Neural crest cell (in vitro differentiated cells): ENCODE results near the gene TALDO1. TPM values are rescaled to one million over a fixed set of nuclear protein-coding genes. Genes with fewer than 3 reads are reported as not detected.

ENCODE experiments used
- DNase-seq: peaks from one replicate; pipeline ENCODE4 v3.0.0; 2021; ENCODE audit warnings: low read depth, mixed read lengths, low spot score
- H3K27ac Mint-ChIP-seq: one replicate; pipeline ENCODE4 v1.8.0; 2021; ENCODE audit warnings: mild to moderate bottlenecking, mixed read lengths; ENCODE audit not compliant: unreplicated experiment
- H3K27me3 Mint-ChIP-seq: 2 replicates; pipeline ENCODE4 v1.8.0; 2021; ENCODE audit warnings: low read depth, mild to moderate bottlenecking, mixed read lengths
- H3K36me3 Mint-ChIP-seq: 2 replicates; pipeline ENCODE4 v1.8.0; 2021; ENCODE audit warnings: low read depth, mild to moderate bottlenecking, mixed read lengths
- H3K4me1 Mint-ChIP-seq: 2 replicates; pipeline ENCODE4 v1.8.0; 2021; ENCODE audit warnings: mixed read lengths
- H3K4me3 Mint-ChIP-seq: one replicate; pipeline ENCODE4 v1.8.0; 2021; ENCODE audit warnings: mild to moderate bottlenecking, mixed read lengths
- H3K9me3 Mint-ChIP-seq: 2 replicates; pipeline ENCODE4 v1.8.0; 2021; ENCODE audit warnings: mixed read lengths
- total RNA-seq: library from RNA; stranded (reverse); gene quantifications from 2 replicates; pipeline ENCODE4 v1.2.1, GENCODE V29; 2021
- TF ChIP-seq, protein P1 (sequence below): fragments of 200-600 bp; sonication (generic); conservative IDR thresholded peaks from 2 replicates; pipeline ENCODE4 v1.5.0; 2021; ENCODE audit warnings: antibody characterized with exemption, mild to moderate bottlenecking

TALDO1 gene
- total RNA-seq, 1 donor from 2014 or later, result 154 TPM

GRCh38 chr11:724778-725386, 22.4 kb upstream of the TALDO1 start:
- Mint-ChIP-seq H3K9me3 (no peaks in the 10 kb centered on the region), H3K36me3 (no peaks in the 10 kb centered on the region), H3K27ac (no peak overlapping the region), H3K4me3 (no peak overlapping the region), H3K4me1 (peaks cover 6% of the 10 kb centered on the region), H3K27me3 (peaks cover 64% of the 10 kb centered on the region)
- no peak for DNase-seq
- TF ChIP-seq, protein P1, sequence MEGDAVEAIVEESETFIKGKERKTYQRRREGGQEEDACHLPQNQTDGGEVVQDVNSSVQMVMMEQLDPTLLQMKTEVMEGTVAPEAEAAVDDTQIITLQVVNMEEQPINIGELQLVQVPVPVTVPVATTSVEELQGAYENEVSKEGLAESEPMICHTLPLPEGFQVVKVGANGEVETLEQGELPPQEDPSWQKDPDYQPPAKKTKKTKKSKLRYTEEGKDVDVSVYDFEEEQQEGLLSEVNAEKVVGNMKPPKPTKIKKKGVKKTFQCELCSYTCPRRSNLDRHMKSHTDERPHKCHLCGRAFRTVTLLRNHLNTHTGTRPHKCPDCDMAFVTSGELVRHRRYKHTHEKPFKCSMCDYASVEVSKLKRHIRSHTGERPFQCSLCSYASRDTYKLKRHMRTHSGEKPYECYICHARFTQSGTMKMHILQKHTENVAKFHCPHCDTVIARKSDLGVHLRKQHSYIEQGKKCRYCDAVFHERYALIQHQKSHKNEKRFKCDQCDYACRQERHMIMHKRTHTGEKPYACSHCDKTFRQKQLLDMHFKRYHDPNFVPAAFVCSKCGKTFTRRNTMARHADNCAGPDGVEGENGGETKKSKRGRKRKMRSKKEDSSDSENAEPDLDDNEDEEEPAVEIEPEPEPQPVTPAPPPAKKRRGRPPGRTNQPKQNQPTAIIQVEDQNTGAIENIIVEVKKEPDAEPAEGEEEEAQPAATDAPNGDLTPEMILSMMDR, result no peak

DNA sequence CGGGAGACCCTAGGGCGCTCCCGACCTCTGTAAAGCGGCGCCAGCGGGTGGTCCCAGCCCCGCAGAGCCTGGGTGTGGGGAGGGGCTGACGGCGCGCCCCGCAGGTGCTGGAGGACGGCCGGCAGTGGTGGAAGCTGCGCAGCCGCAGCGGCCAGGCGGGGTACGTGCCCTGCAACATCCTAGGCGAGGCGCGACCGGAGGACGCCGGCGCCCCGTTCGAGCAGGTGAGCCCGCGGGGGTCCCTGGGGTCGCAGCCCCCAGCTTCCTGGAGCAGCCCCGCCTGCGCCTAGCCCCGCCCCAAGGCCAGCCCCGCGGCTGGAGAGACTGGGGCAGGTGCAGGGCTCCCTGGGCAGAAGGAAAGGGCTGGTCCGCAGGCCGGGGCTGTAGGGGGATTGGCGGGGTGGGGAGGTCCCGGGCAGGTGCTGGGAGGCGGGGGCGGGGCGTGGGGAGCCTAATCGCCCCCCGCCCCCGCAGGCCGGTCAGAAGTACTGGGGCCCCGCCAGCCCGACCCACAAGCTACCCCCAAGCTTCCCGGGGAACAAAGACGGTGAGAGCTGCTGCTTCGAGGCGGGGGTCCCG, 21.6 kb upstream of the TALDO1 start:
- Mint-ChIP-seq H3K9me3 (no peaks in the 10 kb centered on the region), H3K36me3 (no peaks in the 10 kb centered on the region), H3K4me3 (no peak overlapping the region)

DNA sequence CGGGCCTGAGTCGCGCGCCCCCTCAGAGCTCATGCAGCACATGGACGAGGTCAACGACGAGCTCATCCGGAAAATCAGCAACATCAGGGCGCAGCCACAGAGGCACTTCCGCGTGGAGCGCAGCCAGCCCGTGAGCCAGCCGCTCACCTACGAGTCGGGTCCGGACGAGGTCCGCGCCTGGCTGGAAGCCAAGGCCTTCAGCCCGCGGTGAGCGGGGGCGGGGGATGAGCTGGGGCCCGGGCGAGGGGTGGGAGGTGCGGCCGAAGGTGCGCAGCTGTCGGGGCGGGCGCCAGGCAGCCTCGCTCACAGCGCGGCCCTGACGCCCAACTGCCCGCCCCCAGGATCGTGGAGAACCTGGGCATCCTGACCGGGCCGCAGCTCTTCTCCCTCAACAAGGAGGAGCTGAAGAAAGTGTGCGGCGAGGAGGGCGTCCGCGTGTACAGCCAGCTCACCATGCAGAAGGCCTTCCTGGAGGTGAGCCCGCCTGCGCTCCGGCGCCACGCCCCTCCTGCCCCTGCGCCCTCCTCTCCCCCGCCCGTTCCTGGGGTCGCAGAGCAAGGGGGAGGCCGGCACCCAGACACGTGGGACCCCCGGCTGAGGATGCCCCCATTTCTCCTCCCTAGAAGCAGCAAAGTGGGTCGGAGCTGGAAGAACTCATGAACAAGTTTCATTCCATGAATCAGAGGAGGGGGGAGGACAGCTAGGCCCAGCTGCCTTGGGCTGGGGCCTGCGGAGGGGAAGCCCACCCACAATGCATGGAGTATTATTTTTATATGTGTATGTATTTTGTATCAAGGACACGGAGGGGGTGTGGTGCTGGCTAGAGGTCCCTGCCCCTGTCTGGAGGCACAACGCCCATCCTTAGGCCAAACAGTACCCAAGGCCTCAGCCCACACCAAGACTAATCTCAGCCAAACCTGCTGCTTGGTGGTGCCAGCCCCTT, 20.7 kb upstream of the TALDO1 start:
- DNase-seq, result no peak
- no peak overlapping the region for H3K27ac Mint-ChIP-seq
- H3K9me3 Mint-ChIP-seq, result no peaks in the 10 kb centered on the region
- peaks cover 8% of the 10 kb centered on the region for H3K4me1 Mint-ChIP-seq
- peaks cover 57% of the 10 kb centered on the region for H3K27me3 Mint-ChIP-seq
- TF ChIP-seq, protein P1, result no peak
- H3K36me3 Mint-ChIP-seq, result no peaks in the 10 kb centered on the region
- H3K4me3 Mint-ChIP-seq, result no peak overlapping the region

More for the DNA sequence above, 21.6 kb upstream of the TALDO1 start:
- Mint-ChIP-seq H3K27me3 (peaks cover 60% of the 10 kb centered on the region), H3K4me1 (peaks cover 8% of the 10 kb centered on the region), H3K27ac (no peak overlapping the region)
- TF ChIP-seq, protein P1, result no peak
- DNase-seq, result no peak

- Mint-ChIP-seq H3K36me3 (no peaks in the 10 kb centered on the region), H3K9me3 (no peaks in the 10 kb centered on the region), H3K4me3 (no peak overlapping the region), H3K27me3 (peaks cover 54% of the 10 kb centered on the region), H3K27ac (no peak overlapping the region), H3K4me1 (peaks cover 8% of the 10 kb centered on the region)
- TF ChIP-seq, protein P1, result no peak
- DNase-seq, result no peak
Observed at GRCh38 chr11:727281-727701, 20.0 kb upstream of the TALDO1 start.

DNA sequence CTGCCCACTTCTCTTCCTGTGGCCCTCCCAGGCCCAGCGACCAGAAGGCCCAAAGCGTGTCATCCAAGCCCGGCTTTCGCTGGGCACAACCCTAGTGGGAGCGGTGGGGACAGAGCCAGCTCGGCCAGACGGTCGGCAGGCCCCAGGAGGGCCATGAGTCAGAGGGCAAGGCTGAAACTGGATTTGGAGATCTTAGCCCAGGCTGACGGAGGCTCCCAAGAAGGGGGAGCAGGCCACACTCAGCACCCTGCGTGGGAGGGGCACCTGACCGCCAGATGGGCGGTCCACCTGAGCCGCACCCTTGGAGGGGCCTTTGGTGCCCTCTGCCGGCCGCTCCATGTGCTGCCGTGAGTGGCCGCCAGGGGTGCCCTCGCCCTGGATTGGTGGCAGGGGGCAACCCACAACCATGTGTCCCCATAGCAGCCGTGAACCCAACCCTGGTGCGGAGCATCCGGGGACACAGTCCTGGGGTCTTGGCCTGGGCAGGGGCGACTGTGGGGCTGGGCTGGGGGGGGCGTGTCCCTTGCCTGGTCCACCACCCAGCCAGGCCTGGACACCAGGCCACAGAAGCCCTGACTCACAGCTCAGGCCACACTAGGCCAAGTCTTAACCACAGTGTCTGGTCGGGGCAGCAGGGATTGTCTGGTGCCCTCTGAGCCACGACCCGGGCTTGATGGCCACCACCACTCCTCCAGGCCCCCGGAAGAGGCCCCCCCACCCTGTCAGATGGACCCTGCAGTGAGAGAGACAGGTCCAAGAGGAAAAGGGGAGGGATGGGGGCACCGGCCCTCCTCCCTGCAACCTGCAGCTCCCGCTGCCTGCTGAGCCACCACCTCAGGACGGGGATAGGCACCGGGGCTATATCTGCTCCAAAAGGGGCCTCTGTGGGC, 19.2 kb upstream of the TALDO1 start:
- Mint-ChIP-seq H3K4me1 (peaks cover 8% of the 10 kb centered on the region), H3K27me3 (peaks cover 51% of the 10 kb centered on the region), H3K9me3 (no peaks in the 10 kb centered on the region), H3K27ac (no peak overlapping the region), H3K36me3 (no peaks in the 10 kb centered on the region), H3K4me3 (no peak overlapping the region)
- TF ChIP-seq, protein P1, result peak; percentile 95
- DNase-seq, result peak; percentile 79
